Measurements from ENCODE around the gene XPOT.

Gene XPOT

GRCh38 chr12:64469455-64470142 lies 65.4 kb downstream of the XPOT start:
- no peak for DNase-seq

GRCh38 chr12:64470495-64470894 lies 66.3 kb downstream of the XPOT start:
- DNase-seq: no peak

GRCh38 chr12:64473176-64473575 lies 69.0 kb downstream of the XPOT start:
- DNase-seq: no peak

- no peak for DNase-seq
These were observed 71.3 kb downstream of the XPOT start for GRCh38 chr12:64475518-64475917.

GRCh38 chr12:64476844-64477243 lies 72.7 kb downstream of the XPOT start:
- DNase-seq: no peak

GRCh38 chr12:64478661-64479060 lies 74.5 kb downstream of the XPOT start:
- no peak for DNase-seq

- no peak for DNase-seq
These were observed 76.0 kb downstream of the XPOT start for GRCh38 chr12:64480148-64480547.

GRCh38 chr12:64486657-64487056 lies 82.5 kb downstream of the XPOT start:
- no peak for DNase-seq

- no peak for DNase-seq
These were observed 87.5 kb downstream of the XPOT start for GRCh38 chr12:64491718-64492117.

- DNase-seq: no peak
These were observed 89.3 kb downstream of the XPOT start for GRCh38 chr12:64493513-64493912.

- no peak for DNase-seq
These were observed 91.0 kb downstream of the XPOT start for GRCh38 chr12:64494998-64495729.

GRCh38 chr12:64496839-64497400 lies 92.7 kb downstream of the XPOT start:
- DNase-seq: no peak

- no peak for DNase-seq
These were observed 93.3 kb downstream of the XPOT start for GRCh38 chr12:64497484-64497883.

- DNase-seq: no peak
These were observed 93.7 kb downstream of the XPOT start for GRCh38 chr12:64497903-64498302.

GRCh38 chr12:64500394-64500793 lies 96.2 kb downstream of the XPOT start:
- no peak for DNase-seq

Data from stimulated activated CD4-positive, alpha-beta T cell treated with anti-CD3 and anti-CD28 coated beads, Interleukin-2, amount 100 ng/mL, for 48 hours (primary cell).